Measurements from ENCODE around the gene NVL. TPM values are rescaled to one million over a fixed set of nuclear protein-coding genes. Genes with fewer than 3 reads are reported as not detected.
"Not testable (repeated sequence)": the region's sequence is repeated elsewhere in the genome, so short reads cannot be mapped to it uniquely, and the experiment has no call there.

Gene NVL
- total RNA-seq, 1 donor from 2014 or later: 34.6 TPM

DNA sequence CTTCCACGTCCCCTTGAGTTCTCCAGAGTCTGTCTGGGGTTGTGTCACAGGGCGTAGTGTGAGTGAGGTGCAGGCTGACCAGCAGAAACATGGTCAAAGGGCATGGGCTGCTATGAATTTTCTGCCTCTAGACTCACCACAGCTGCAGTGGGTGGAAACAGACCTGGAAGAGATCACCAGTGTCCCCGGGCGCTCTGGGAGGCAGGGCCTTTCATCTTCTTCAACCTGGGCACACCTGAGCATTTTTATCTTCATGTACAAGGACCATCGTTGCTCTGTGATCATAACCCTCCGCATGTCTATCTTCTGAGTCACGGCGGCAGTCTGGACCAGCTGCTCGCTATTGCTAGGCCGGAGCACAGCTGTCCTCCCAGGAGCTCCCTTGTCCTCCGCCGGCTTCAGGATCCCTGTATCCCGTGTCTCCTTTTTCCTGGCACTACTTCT, 117.3 kb downstream of the NVL start:
- intact Hi-C loops (cut with DNase I): no loop called here
- DNase-seq (ENCODE audit: low spot score in 2 of 2): no peak
- TF ChIP-seq, protein P1, sequence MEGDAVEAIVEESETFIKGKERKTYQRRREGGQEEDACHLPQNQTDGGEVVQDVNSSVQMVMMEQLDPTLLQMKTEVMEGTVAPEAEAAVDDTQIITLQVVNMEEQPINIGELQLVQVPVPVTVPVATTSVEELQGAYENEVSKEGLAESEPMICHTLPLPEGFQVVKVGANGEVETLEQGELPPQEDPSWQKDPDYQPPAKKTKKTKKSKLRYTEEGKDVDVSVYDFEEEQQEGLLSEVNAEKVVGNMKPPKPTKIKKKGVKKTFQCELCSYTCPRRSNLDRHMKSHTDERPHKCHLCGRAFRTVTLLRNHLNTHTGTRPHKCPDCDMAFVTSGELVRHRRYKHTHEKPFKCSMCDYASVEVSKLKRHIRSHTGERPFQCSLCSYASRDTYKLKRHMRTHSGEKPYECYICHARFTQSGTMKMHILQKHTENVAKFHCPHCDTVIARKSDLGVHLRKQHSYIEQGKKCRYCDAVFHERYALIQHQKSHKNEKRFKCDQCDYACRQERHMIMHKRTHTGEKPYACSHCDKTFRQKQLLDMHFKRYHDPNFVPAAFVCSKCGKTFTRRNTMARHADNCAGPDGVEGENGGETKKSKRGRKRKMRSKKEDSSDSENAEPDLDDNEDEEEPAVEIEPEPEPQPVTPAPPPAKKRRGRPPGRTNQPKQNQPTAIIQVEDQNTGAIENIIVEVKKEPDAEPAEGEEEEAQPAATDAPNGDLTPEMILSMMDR (IDR thresholded peaks at IDR 0.05): no peak

DNA sequence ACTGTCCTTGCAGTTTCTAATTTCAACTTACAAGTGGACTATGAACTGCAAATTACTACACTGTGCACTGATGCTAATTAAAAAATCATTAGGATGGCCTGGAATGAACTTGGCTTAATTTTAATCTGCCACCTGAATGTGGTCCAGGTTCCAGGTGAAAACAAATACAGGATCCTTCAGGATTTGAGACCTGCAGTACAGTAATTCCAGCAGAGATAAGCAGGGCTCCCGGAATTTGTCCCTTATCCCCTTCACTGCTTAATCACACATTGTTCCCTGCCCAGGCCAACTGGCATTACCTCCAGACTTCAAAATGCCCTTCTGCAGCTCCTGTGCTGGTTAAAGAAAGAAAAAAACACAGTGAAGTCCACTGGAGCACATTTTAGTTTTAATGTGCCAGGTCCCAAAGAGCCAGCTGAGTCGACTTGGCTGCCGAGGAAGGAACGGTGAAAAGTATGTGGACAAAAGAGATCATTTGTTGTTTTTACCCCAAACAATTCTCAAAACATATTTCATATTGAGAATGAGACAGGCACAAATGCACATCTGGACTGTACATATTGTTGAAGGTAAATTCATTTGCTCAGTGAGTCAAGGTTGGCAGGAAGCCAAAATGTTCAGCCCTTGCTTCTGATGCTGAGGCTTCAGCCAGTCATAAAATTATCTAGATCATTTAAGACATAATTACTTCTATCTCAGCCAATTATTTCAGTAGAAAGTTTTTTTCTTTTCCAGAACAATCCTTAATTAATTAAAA, 118.6 kb downstream of the NVL start:
- intact Hi-C loops (cut with DNase I): no loop called here
- TF ChIP-seq, protein P1 (IDR thresholded peaks at IDR 0.05): no peak
- no peak overlapping the region for H3K27ac ChIP-seq
- no peak overlapping the region for H3K4me3 ChIP-seq
- no peaks in the 10 kb centered on the region for H3K4me1 ChIP-seq
- H3K27me3 ChIP-seq: no peaks in the 10 kb centered on the region
- no peaks in the 10 kb centered on the region for H3K9me3 ChIP-seq
- H3K36me3 ChIP-seq: no peaks in the 10 kb centered on the region
- DNase-seq (ENCODE audit: low spot score in 2 of 2): no peak

More for the DNA sequence above, 117.3 kb downstream of the NVL start:
- Histone ChIP-seq H3K36me3 (no peaks in the 10 kb centered on the region), H3K27ac (no peak overlapping the region), H3K27me3 (no peaks in the 10 kb centered on the region), H3K9me3 (no peaks in the 10 kb centered on the region), H3K4me1 (no peaks in the 10 kb centered on the region), H3K4me3 (no peak overlapping the region)

DNA sequence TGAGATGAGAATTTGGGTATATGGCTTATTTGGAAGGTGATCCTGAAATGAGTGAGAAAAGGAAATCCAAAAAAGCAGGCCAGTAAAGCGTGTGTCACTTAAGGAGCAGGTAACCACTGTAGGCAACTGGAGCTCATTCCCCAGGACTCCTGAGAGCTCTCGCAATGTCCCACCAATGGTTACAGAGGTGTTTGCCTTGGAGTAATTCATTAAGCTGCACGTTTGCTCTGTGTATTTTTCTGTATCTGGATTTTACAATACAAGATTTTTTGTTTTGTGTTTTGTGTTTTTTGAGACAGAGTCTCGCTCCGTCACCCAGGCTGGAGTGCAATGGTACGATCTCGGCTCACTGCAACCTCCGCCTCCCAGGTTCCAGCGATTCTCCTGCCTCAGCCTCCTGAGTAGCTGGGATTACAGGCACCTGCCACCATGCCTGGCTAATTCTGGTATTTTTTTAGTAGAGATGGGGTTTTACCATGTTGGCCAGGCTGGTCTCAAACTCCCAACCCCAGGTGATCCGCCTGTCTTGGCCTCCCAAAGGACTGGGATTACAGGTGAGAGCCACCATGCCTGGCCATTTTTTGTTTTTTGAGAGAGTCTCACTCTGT, 123.9 kb downstream of the NVL start:
- H3K27ac ChIP-seq; intact Hi-C loops (cut with DNase I); H3K36me3 ChIP-seq; DNase-seq (ENCODE audit: low spot score in 2 of 2); H3K27me3 ChIP-seq; H3K4me3 ChIP-seq; H3K4me1 ChIP-seq; H3K9me3 ChIP-seq: not testable (repeated sequence)

DNA sequence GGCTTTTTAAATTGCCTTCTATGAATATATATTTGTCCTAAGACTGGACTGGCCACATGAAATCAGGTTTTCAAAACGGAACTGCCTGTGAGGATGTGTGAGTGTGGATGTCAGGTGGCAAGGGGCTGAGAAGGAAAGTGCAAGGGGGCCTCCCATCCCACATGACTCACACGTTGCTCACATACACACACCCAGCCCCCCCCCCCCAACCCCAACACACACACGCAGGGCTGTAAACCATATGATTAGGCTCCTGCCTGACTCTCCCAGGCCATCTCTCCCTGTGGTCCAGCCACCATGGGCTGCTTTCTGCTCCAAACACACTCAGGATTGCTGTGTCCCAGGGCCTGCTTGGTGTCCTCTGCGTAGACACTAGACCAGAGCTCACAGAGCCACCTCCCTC, 124.5 kb downstream of the NVL start:
- no peaks in the 10 kb centered on the region for H3K9me3 ChIP-seq
- TF ChIP-seq, protein P1 (IDR thresholded peaks at IDR 0.05): no peak
- intact Hi-C loops (cut with DNase I): no loop called here
- H3K36me3 ChIP-seq: no peaks in the 10 kb centered on the region
- DNase-seq (ENCODE audit: low spot score in 2 of 2): no peak
- peak overlapping the region in 1 of 2 donors; percentile 28 for H3K4me3 ChIP-seq
- peak overlapping the region in 1 of 2 donors; percentile 45 for H3K27ac ChIP-seq
- H3K4me1 ChIP-seq: peaks cover 6 to 7% of the 10 kb centered on the region in 2 donors
- H3K27me3 ChIP-seq: no peaks in the 10 kb centered on the region

DNA sequence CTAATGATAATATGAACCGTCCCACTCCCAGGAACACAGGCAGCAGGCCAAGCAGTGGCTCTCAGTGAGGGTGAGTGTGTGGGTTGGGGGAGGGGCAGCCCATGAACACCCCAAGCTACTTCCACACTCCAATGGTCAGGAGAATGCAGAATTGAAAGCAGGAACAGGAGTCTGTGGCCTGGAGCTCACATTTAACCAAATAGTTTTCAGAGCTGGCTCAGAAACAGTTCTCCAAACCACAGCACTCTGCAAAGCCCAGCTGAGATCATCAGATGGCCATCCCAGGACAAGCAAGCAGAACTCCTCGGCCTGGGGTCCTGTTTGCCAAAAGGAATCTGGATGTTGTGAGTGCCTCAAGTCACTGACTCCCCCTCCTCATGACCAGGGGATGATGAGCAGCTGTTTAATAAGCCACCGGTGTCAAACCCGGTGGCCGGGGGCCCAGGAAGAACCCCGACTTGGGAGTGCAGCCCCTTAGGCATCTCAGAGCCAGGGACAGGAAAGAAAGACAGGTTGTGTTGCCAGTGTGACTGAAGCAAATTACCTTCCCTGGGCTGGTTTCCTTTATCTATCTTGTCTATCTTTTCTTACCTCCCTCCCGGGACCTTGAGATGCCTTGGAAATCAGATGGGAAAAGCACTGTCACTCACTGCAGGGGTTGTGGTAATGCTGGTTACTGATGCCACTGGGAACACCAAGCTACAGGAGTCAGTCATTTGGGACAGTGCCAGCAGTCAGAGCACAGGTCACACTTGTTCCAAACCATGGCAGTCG, 126.5 kb downstream of the NVL start:
- no peaks in the 10 kb centered on the region for H3K36me3 ChIP-seq
- DNase-seq (ENCODE audit: low spot score in 2 of 2): peak in 1 of 2 donors; percentile 73
- peaks cover 6 to 7% of the 10 kb centered on the region in 2 donors for H3K4me1 ChIP-seq
- intact Hi-C loops (cut with DNase I): no loop called here
- H3K9me3 ChIP-seq: no peaks in the 10 kb centered on the region
- TF ChIP-seq, protein P1 (IDR thresholded peaks at IDR 0.05): no peak
- H3K27ac ChIP-seq: no peak overlapping the region
- no peak overlapping the region for H3K4me3 ChIP-seq
- H3K27me3 ChIP-seq: no peaks in the 10 kb centered on the region

DNA sequence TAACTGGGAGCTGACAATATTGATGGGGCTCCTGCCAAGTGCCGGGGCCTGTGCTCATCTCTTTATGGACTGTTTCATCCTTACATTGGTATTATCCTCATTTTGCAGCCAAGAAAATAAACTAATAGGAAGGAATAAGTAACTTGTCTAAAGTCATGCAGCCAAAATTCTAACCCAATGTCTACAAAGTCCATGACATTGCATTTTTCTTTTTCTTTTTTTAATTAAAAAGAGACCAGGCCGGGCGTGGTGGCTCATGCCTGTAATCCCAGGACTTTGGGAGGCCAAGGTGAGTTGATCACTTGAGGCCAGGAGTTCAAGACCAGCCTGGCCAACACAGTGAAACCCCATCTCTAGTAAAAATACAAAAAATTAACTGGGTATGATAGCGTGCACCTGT, 128.1 kb downstream of the NVL start:
- Histone ChIP-seq H3K27ac (no peak overlapping the region), H3K4me1 (peaks cover 6 to 7% of the 10 kb centered on the region in 2 donors), H3K36me3 (no peaks in the 10 kb centered on the region), H3K27me3 (no peaks in the 10 kb centered on the region), H3K9me3 (no peaks in the 10 kb centered on the region), H3K4me3 (no peak overlapping the region)
- no peak for DNase-seq (ENCODE audit: low spot score in 2 of 2)
- intact Hi-C loops (cut with DNase I): no loop called here
- TF ChIP-seq, protein P1 (IDR thresholded peaks at IDR 0.05): no peak
